GM18517 (cell line): Measurements from ENCODE around the gene MIGA2.
"Not testable (repeated sequence)": the region's sequence is repeated elsewhere in the genome, so short reads cannot be mapped to it uniquely, and the experiment has no call there.

Source experiments
- ATAC-seq: cut with Tn5 transposase; IDR thresholded peaks from one replicate; pipeline ENCODE4 v1.9.1; 2021; ENCODE audit warnings: mild to moderate bottlenecking, moderate library complexity; ENCODE audit not compliant: unreplicated experiment

The MIGA2 gene

GRCh38 chr9:129035838-129036237 lies 588 bp upstream of the MIGA2 start:
- not testable (repeated sequence) for ATAC-seq

DNA sequence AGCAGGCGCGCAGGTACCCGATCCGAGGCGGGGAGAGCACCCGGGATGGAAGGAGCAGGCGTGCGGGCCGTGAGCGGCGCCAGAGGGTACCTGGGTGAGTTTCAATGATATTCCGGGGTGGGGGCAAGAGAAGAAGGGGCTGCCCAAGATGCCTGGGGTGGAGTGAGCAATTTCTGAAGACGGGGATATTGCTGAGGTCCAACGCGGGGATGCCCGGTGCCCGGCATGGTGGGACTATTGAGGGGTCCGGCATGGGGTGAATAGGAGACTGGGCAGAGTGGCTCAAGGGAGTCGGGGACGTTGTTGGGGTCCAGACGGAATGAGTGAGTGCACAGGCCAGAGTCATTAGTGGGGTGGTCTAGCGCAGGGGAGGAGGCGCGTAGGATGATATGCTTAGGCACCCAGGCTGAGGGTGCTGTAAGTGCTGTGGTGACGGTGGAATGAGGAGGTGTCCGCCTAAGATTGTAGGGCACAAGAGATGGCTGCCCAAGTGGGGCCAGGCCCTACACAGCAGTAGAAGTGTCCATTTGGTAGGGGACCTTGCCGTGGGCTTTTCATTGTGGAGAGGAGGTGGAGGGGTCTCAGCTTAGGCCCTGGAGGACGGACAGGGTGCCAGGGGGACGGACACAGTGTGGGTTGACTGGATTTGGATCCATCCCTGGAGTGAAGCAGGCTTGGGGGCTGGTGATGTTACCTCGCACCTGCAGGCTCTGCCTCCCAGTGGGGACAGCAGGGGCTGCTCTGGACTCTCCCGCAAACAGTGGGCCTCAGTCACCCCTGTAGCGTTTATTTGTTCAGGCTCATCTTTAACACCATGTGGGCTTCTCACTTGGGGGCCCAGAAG lies 719 bp downstream of the MIGA2 start:
- no peak for ATAC-seq

- no peak for ATAC-seq
Measured at GRCh38 chr9:129037767-129038098, 1.3 kb downstream of the MIGA2 start.

GRCh38 chr9:129038109-129038852 lies 1.9 kb downstream of the MIGA2 start:
- ATAC-seq, result no peak

DNA sequence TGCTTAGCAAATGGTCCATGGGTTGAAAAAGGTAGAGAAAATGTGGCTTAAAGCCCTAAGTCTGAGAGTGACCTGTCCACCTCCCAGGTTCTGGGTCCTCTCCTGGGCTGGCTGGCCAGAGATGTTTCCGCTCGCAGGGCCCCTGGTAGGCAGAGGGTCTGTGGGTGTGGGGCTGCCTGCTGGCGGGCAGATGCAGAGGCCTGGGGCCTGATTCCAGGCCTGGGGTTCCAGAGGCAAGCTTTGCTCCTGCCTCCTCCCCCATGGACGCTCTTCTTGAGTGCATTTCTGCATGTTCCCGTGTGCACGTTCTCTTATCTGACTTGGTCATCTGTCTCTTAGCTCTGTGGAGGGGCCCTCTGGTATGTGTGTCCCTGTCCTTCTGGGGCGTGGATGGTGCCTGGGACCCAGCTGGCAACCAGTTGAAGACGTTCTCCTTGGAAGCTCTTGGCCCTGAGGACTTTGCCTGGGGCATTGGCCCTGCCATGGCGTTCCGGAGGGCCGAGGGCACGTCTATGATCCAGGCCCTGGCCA lies 3.8 kb downstream of the MIGA2 start:
- ATAC-seq, result no peak

DNA sequence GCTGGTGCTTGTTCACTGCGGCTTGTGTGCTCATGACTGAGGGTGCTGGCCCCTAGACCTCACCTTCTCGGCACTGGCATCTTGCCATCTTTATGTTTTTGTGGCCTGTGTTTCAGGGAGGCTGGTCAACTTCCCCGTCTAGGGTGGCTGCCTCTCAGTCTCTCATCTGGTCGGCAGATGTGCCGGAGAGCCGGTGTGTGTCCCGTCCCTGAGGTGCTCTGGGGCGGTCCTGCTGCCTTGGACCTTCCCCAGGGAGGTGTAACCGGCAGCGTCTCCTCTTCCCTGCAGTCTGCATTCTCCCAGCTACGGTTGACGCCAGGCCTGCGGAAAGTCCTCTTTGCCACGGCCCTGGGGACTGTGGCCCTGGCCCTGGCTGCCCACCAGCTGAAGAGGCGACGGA lies 5.6 kb downstream of the MIGA2 start:
- no peak for ATAC-seq

- ATAC-seq, result no peak
Measured at GRCh38 chr9:129052592-129052991, 16.2 kb downstream of the MIGA2 start.

- ATAC-seq, result no peak
Measured at GRCh38 chr9:129053020-129053419, 16.6 kb downstream of the MIGA2 start.

DNA sequence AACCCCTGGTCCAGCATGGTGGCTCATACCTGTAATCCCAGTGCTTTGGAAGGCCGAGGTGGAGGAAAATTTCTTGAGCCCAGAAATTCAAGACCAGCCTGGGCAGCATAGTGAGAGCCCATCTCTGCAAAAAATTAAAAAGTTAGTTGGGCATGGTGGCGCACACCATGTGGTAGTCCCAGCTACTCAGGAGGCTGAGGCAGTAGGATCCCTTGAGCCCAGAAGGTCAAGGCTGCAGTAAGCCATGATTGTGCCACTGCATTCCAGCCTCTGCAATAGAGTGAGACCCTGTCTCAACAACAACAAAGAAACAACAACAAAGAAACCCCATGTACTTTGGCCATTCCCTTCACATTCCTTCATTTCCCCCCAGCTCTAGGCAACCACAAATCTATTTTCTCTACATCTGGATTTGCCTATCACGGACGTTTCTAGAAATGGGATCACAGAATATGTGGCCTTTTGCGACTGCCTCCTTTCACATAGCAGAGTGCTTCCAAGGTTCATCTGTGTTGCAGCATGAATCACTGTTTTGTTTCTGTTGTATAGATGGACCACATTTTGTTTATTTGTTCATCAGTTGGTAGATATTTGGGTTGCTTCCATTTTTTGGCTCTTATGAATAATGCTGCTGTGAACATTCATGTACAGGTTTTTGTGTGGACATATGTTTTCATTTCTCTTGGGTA lies 17.9 kb downstream of the MIGA2 start:
- ATAC-seq, result no peak

GRCh38 chr9:129058965-129059795 lies 22.8 kb downstream of the MIGA2 start:
- ATAC-seq, result no peak

DNA sequence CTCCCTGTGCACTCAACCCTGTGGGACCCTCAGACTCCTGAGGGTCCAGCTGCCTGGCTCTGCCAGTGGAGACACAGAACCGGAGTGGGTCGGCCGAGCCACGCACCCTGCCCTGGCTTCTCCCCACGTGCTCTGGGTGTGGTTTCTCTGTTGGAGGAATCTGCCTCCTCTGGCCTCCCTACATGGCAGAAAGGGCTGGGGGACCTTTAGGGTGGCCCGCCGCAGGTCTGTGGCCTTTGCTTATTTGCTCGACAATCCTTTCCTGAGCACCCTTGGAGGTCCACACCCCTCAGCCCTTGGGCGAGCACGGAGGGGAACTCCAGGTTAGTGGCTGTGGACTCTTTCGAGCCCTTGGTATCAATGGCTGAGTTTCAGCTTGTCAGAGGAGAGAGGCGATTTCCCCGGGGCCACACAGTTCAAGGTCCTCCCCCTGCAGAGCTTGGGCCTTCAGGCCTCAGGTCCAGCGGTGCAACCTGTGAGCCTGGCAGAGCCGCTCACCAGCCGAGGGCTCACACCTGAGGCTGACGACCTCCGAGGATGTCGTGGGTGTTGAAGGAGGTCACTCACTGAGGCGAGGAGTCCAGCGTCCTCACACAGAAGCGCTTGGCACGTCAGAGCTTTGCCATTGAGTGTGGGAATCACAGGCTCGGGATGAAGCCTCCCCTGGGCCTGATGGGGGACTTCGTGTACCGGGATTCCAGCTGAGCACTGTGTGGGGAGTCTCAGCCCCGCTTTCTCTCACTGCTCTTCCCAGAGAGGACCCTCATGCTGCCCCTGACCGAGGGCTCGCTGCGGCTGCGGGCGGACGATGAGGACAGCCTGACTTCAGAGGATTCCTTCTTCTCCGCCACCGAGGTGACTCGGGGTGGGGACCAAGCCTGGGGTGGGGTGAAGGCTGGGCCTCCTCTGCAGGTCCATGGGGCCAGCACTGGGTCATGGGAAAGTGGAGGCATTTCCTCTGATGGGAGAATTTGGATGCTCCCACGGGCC lies 23.7 kb downstream of the MIGA2 start:
- no peak for ATAC-seq

- no peak for ATAC-seq
Measured at GRCh38 chr9:129060991-129061390, 24.6 kb downstream of the MIGA2 start.

DNA sequence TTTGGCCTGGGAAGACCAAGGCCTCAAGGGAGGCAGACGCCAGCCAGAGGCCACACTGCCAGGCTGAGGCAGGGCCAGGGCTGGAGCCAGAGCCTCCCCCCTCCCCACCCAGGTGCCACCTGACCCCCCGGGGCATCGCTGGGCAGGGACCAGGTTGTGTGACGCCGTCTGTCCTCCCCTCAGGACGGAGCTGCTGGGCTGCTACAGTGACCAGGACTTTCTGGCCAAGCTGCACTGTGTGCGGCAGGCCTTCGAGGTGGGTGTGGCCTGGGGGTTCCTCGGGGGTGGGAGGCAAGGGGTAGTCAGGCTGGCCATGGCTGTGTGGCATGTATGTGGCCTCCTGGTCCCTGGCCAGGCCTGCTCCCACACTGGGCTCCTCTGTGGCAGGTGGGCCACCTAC lies 26.6 kb downstream of the MIGA2 start:
- no peak for ATAC-seq

DNA sequence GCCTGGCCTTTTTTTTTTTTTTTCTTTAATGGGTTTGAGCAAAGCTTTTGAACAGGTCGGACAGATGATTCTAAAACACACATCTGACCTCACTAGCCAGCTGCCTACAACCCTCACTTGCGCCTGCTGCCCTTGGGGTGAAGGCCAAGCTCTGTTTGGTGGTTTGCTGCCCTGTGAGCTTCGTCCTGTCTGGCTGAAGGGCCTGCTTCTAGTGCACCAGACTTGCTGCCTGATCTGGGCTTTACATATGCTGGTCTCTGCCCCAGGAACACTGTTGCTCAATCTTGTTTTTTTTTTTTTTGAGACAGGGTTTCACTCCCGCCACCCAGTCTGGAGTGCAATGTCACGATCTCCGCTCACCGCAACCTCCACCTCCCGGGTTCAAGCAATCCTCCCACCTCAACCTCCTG lies 28.1 kb downstream of the MIGA2 start:
- no peak for ATAC-seq

DNA sequence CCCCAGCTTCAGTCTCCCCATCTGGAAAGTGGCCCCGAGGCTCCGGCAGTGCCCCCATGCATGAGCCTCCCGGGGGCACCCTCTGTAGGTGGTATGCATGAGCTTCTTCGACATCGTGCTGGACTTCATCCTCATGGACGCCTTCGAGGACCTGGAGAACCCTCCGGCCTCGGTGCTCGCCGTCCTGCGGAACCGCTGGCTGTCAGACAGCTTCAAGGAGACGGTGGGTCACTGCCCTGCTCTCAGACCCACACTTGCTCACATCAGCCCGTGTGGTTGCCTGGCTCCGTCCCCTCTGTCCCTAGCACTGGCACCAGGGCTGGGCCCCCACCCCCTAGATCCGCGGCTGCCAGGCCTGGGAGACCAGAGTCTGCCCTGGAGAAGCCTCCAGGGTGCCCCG lies 31.7 kb downstream of the MIGA2 start:
- no peak for ATAC-seq

DNA sequence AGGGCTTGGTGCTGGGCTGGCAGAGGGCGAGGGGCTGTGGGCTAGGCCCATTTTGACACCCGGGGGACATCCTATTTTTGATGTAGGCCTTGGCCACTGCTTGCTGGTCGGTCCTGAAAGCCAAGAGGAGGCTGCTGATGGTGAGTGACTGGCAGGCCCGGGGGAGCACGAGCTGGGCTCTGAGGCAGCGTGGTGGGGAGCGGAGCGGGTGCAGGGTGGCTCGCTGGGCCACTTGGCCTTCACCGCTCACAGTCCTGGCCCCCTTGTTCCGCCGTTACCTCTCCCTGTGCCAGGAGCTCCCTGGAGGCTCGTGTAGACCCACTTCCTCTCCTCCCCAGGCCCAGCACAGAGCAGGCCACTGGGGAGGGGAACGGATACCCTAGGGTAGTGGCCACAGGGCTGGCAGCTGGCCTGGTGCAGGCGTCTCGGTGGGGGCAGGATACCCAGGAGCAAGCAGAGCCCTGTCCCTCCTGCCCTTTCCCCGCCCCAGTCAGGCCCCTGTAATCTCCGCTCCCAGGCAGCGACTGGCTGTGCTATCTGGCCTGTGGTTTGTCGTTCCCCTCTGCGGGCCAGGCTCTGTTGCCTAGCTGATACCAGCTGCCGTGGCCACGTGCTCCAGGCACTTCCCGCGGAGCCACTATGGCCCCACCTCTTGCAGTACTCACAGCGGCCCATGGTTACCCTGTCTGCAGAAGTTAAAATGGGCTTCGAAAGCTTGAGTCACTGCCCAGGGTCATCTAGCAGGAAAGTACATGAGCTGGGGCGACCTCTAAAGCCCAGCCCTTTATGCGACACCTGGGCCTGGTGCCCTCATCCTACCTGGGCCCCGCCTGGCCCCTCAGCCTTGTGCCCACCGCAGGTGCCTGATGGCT lies 32.8 kb downstream of the MIGA2 start:
- no peak for ATAC-seq

DNA sequence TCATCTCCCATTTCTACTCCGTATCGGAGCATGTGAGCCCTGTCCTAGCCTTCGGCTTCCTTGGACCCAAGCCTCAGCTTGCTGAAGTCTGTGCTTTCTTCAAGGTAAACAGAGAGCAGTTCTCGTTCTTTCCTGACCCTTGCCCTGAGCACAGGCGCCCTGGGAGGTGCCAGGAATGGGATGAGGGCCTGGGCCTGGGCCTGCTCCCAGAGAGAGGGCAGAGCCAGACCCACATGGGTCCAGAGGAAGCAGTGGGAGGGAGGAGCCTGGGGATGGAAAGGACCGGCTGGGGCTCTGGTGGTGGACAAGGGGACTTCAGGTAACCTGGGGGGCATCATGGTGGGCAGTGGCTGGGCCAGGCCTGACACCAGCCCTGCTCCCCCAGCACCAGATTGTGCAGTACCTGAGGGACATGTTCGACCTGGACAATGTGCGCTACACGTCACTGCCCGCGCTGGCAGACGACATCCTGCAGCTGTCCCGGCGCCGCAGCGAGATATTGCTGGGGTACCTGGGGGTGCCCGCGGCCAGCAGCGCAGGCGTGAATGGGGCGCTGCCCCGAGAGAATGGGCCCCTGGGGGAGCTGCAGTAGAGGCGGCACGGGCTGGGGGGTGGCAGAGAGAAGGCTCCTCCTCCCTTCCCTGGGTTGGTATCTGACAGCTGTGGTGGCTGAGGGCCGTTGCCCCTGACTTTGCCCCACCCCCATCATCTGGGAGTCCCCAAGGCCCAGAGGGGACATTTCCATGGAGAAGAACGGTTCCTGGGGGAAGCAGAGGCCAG lies 33.6 kb downstream of the MIGA2 start:
- ATAC-seq, result no peak
